DMS79 treated with DMSO at 0.1 percent for 48 hours (cell line): ENCODE data around the gene RTN4R.

Experiments
- DNase-seq: peaks from one replicate; lab custom pipeline; 2025; lab: John Stamatoyannopoulos, UW

Gene RTN4R

GRCh38 chr22:20214853-20215252, 53.3 kb downstream of the RTN4R start:
- no peak for DNase-seq

DNA sequence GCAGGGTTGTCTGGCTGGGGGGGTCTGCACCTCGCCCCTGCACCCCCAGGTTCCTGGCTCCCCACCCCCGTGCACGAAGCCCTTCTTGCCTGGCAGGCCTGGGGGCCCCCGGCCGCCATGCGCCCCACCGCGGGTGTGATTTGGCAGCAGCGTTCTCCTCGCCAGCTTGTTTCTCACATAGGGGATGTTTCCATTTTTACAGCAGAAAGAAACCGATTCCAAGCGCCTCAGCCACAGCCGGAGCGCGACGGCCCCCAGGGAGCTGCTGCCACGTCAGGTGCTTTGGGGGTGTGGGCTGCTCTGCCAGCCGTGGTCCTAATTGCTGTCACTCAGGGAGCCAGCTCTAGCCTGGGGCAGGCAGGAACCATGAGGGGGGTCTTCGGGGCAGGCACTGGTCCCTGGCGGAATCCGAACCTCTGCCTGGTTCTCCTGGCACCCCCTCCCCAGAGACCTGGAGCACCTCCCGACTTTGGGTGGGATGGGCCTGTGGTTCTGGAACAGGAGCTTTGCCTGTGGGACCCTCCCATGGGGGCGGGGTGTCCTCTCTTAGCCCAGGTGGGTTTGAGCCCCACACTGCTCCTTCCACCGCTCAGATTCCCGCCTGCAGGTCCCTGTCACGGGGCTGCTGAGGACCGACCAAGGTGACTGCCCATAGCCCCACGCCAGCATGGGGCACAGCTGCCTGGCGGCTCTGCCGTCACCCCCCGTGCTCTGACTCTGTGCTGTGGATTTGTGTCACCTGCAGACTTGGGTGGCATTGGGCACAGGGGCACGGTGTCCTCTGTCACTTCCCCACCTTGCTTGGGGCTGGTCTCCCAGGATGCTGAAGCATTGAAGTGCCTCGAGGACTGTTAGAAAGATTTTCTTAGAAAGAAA, 54.0 kb downstream of the RTN4R start:
- DNase-seq, result no peak

GRCh38 chr22:20212754-20213699, 55.1 kb downstream of the RTN4R start:
- no peak for DNase-seq

- DNase-seq, result peak; percentile 38
Measured at GRCh38 chr22:20211997-20212753, 55.9 kb downstream of the RTN4R start.

GRCh38 chr22:20211409-20211996, 56.6 kb downstream of the RTN4R start:
- DNase-seq, result no peak

- no peak for DNase-seq
Measured at GRCh38 chr22:20210473-20211059, 57.6 kb downstream of the RTN4R start.

- no peak for DNase-seq
Measured at GRCh38 chr22:20209761-20210250, 58.3 kb downstream of the RTN4R start.

DNA sequence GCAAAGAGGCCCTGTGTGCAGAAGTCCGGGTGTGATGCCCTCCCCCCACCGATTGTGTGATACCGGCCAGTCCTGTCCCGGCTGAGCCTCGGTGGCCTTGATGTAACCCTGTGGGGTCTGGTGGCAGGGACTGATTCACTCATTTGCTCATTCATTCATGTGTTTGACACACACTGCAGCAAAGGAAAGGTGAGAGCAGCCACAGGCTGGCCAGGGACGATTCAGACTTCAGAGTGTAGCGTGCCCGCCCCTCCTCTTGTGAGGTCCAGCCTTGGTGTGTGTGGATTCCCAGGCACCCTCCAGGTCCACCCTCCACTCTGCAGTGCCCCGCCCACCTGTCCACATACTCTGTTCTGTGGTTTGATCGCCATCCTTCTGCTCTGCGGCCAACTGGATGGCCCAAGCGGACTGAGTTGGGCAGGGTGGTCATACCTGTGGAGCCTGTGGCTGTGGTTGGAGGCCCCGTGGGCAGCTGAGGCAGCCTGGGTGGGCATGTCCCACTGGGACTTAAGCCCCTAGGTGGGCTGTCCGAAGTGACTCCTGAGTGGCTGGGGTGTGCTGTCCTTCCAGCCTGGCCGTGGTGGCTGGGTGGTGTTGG, 59.3 kb downstream of the RTN4R start:
- no peak for DNase-seq

GRCh38 chr22:20207277-20208025, 60.7 kb downstream of the RTN4R start:
- no peak for DNase-seq

DNA sequence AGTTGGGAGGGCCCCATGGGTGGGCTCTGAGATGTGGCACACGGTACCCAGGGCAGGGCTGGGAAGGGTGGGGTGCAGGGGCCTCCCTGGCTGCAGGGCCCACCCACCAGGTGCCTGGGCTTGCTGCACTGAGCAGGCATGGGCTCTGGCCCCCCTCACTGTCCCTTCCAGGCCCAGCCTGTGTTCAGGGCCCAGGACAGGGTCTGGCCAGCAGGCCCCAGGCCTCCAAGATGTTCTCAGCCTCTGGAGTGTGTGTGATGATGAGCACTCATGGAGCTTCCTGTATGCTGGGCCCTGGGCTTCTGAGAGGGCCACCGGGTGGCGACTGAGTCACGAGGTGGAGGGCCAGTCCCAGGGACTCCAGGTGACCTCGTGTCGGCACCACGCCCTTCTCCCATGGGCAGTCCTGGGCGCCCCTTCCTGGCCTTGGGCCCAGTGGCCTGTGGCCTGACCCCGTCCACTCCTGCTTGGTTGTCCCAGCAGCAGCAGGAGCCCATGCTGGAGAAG, 61.4 kb downstream of the RTN4R start:
- no peak for DNase-seq

DNA sequence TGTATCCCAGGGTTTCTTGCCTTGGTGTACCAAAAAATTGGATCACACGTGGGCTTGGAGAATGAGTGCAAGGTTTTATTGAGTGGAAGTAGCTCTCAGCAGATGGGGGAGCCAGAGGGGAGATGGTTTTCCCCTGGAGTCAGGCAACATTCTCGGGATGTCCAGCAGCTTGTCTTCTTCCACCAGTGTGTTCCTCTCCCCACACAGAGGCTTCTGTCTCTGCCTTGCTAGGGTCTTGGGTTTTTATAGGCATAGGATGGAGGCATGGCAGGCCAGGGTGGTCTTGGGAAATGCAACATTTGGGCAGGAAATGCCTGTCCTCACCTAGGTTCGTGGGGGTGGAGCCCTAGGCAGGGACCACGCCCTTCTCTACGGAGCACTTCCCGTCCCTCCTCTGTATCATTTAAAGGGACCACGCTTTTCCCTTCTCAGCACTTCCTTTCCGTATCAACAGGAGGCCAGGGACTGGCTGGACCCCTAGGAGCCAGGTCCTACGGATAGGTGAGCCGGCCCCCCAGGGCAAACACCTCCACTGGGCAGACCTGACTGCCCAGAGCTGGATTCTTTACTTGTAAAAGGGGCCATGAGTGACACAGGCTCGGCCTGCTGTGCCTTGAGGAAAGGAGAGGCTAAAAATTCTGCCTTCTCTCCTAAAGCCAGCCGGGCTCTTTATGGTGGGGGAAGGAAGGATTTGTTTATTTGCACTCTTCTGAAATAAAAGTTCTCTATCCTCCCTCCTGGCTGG, 62.0 kb downstream of the RTN4R start:
- no peak for DNase-seq

DNA sequence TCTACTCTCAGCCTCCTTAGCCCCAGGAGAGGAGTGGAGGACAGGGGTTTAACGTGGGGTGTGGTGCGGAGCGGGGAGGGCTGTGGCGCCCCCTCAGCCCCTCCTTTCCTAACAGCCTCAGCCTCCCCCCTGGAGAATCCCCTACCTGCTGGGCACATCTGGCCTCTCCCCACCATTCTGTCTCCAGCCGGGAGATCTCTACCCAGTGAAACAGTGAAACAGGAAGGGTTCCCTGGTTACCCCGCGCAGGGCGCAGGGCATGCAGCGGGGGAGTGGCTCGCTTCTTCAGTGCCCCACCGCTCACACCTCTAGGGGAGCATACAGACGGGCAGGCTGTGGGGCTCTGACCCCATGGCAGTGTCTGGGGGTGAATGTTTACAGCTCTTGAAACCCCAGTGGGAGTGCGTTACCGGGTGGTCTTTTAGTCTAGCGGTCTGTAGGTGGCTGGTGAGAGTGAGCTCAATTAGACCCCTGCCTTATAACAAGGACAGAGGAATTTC, 62.6 kb downstream of the RTN4R start:
- DNase-seq, result no peak

DNA sequence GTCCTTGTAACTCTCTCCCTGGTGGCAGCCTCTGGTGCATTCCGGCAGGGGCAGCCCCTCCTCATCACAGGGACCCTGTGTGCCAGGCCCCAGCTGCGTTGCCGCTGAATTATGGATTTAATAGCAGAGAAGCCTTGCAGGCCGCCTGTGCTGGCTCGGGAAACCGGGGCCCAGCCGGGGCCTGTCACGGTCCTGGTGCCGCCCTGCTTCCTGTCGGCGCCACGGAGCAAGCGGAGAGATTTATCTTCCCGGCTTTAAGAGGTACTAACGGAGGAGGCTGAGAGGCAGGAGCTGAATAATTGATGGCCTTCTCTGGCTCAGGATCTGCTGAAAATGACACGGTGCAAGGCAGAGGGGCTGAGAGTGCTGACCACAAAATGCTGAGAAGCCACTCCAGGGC, 63.3 kb downstream of the RTN4R start:
- no peak for DNase-seq

DNA sequence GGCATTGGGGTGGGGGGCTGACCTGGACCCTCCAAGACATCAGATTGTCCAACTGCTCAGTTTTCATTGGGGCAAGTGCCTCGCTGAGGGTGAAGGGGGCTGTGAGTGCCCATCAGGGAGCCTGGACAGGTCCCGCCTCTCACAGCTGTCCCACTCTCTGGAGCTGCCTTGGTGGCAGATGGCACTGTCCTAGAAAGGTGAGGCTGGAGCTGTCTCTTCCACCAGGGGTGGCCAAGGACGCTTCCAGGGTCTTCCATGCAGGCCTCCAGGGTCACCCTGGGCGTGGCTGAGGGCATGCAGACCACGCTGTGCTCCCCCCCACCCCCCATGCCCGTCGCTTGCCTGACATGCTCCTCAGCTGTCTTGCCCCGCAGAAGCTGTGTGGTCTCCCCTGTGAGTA, 63.8 kb downstream of the RTN4R start:
- no peak for DNase-seq

DNA sequence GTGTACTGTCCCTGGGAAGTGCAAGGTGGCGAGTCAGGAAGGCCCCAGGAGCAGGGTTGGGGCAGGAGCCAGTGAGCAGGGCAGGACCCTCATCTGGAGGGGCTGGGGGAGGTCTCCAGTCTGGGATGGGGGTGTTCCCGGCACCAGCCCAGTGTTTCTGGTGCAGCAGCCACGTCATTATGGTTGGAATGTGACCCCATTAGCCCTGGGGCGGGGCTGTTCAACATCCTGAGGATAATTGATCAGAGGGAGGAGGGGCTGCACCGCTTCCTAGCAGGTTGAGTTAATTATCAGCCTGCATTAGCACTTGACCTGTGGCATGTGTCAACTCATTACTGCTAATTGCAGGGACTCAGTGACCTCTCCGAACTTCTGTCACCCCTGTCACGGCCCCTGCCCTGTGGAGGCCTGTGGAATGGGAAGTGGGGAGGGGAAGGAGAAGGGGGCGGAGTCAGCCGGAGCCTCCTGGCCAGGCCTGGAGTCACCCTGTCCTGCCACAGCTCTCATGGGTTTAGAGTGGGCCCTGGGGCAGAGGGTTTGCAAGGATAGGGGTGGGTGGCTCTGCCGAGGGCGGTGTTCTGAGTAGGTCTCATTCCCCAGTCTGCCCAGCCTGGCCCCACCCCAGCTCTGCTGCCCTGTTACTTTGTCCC, 64.4 kb downstream of the RTN4R start:
- DNase-seq, result no peak

GRCh38 chr22:20203142-20203551, 65.0 kb downstream of the RTN4R start:
- no peak for DNase-seq

GRCh38 chr22:20201837-20202392, 66.2 kb downstream of the RTN4R start:
- no peak for DNase-seq

GRCh38 chr22:20199906-20200305, 68.2 kb downstream of the RTN4R start:
- DNase-seq, result no peak
